ENCODE results near the gene METTL4. TPM values are rescaled to one million over a fixed set of nuclear protein-coding genes. Genes with fewer than 3 reads are reported as not detected.

Gene METTL4
- total and polyA plus RNA-seq, 9 of the 15 experiments (the other 6 are each of a cell fraction or from before 2014, with no cell fraction given): 7.9 to 32.8 (median 22.1) TPM

DNA sequence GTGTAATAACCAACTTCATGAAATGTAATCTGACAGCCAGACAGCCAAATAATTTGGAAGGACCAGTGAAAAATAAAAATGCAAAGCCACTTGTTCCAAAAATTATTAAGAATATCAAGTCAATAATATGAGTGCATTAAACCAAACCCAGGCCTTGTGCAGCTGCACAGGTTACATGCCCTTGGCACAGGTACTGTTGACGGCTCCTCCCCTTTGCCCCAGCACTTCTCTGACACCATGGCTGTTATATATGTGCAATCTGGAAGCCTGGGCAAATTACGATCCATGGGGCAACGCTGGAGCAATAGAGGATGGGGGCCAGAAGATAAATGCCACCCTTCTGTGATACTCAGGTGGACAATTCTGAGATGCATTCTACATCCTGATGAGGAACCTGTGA is 68.9 kb downstream of the METTL4 start:
- H3K9me3 ChIP-seq (replicated peaks; ENCODE audit: control insufficient read depth, insufficient read depth, low read depth, low read length): no peaks in the 10 kb centered on the region
- H3K4me1 ChIP-seq (replicated peaks in 1 of 2; ENCODE audit: control insufficient read depth in 2 of 2, insufficient read depth in 2 of 2, low read length in 2 of 2): no peaks in the 10 kb centered on the region
- CTCF ChIA-PET (ENCODE audit: low intra/inter-chr PET ratio): no interaction called here
- no peaks in the 10 kb centered on the region for H3K79me2 ChIP-seq (ENCODE audit: control insufficient read depth, insufficient read depth, low read length)
- WGBS (ENCODE audit: insufficient coverage, low coverage, missing lambda C conversion rate): 6% methylated on average over 3 of the region's 3 CpGs
- peaks cover 8 to 9% of the 10 kb centered on the region in 2 experiments; a peak in 3 of 5 replicates for H3K27me3 ChIP-seq (ENCODE audit: control insufficient read depth in 2 of 2, insufficient read depth in 2 of 2, low read length in 2 of 2)
- H2AFZ ChIP-seq (ENCODE audit: low read depth, low read length): no peak overlapping the region
- in situ Hi-C loops (cut with MboI) (no loop called here), intact Hi-C loops (cut with micrococcal nuclease) (no loop called here)
- no peaks in the 10 kb centered on the region for H3K9me1 ChIP-seq (ENCODE audit: control insufficient read depth, insufficient read depth, low read length)
- no peaks in the 10 kb centered on the region for H4K20me1 ChIP-seq (replicated peaks; ENCODE audit: control insufficient read depth, insufficient read depth, low read length)
- no peaks in the 10 kb centered on the region for H3K36me3 ChIP-seq (ENCODE audit: control insufficient read depth, insufficient read depth, low read length)
- no TSS peak for BruUV-seq (replicated peaks)
- H3K4me2 ChIP-seq (ENCODE audit: insufficient read depth, low read length): no peak overlapping the region
- FAIRE-seq (no peak), ATAC-seq (no peak), DNase-seq (ENCODE audit: extremely low read depth in 1 of 4, low spot score in 3 of 4) (no peak)
- no peak overlapping the region for H3K4me3 ChIP-seq
- no peak for TF ChIP-seq ZNF695 (CRISPR knock-in tag; IDR thresholded peaks at IDR 0.05)
- TF ChIP-seq, protein P1, sequence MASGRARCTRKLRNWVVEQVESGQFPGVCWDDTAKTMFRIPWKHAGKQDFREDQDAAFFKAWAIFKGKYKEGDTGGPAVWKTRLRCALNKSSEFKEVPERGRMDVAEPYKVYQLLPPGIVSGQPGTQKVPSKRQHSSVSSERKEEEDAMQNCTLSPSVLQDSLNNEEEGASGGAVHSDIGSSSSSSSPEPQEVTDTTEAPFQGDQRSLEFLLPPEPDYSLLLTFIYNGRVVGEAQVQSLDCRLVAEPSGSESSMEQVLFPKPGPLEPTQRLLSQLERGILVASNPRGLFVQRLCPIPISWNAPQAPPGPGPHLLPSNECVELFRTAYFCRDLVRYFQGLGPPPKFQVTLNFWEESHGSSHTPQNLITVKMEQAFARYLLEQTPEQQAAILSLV (tag; IDR thresholded peaks at IDR 0.05): no peak
- TF ChIP-seq SMAD1 (IDR thresholded peaks at IDR 0.05; ENCODE audit: low read depth, low read length, partially characterized antibody): no peak
- TF ChIP-seq ZBTB11 (CRISPR knock-in tag; IDR thresholded peaks at IDR 0.05): no peak
- no peak for TF ChIP-seq E2F3 (CRISPR knock-in tag; IDR thresholded peaks at IDR 0.05)
- H3K9ac ChIP-seq (ENCODE audit: insufficient read depth in 1 of 2, low read depth in 2 of 2, low read length in 2 of 2): no peak overlapping the region
- H3K27ac ChIP-seq (ENCODE audit: extremely low read depth, low read depth, low read length): no peak overlapping the region
- POLR2A ChIA-PET: no interaction called here

All from K562 (cell line).